A549 (cell line): ENCODE data around the gene RTP2. TPM values are rescaled to one million over a fixed set of nuclear protein-coding genes. Genes with fewer than 3 reads are reported as not detected.
A peak's percentile ranks its signal among the peaks of the same experiment; 100 is the strongest.
"Not testable (repeated sequence)": the region's sequence is repeated elsewhere in the genome, so short reads cannot be mapped to it uniquely, and the experiment has no call there.

Experiments
- ATAC-seq, 2 experiments: fragments of 200-7000 bp in 1 of 2; fragments of >200 bp in 1 of 2; cut with Nextera tagmentation in 1 of 2; cut with Tn5 transposase in 1 of 2; 3 replicates each; pipeline versions ENCODE4 v1.8.0 to v1.9.1; 2018 to 2020; ENCODE audit warnings: mild to moderate bottlenecking in 1 of 2, moderate library complexity in 1 of 2
- CTCF ChIA-PET: fragments of 300-600 bp; sonication (Branson Sonifier 250); formaldehyde crosslinking; extraction: SDS; loops from one replicate; lab custom pipeline; 2021; ENCODE audit warnings: antibody characterized with exemption, inconsistent platforms; lab: Yijun Ruan, JAX
- POLR2A ChIA-PET: fragments of 350-600 bp; formaldehyde crosslinking; extraction: SDS; loops from one replicate; lab custom pipeline; 2021; ENCODE audit warnings: antibody characterized with exemption, inconsistent platforms; lab: Yijun Ruan, JAX
- DNase-seq, 2 experiments: peaks; one replicate each; pipeline versions ENCODE4 v3.0.0 to v3.0.0-alpha.2; 2011 to 2016; ENCODE audit warnings: low read depth in 1 of 2, low spot score in 1 of 2
- FAIRE-seq: peaks from 2 replicates; lab custom pipeline; 2011; peaks lifted over from hg19 to GRCh38; lab: Jason Lieb, UNC
- H3K27ac ChIP-seq, 2 experiments: fragments of >200 bp; sonication (Bioruptor Twin); formaldehyde crosslinking; 3 replicates each; pipeline ENCODE4 v1.5.1; 2016 to 2017
- H3K4me1 ChIP-seq: fragments of >200 bp; sonication (Bioruptor Twin); formaldehyde crosslinking; 3 replicates; pipeline ENCODE4 v1.6.1; 2016
- H3K4me2 ChIP-seq: fragments of >200 bp; sonication (Bioruptor Twin); formaldehyde crosslinking; 3 replicates; pipeline ENCODE4 v1.6.1; 2016
- H3K4me3 ChIP-seq: fragments of >200 bp; sonication (Bioruptor Twin); formaldehyde crosslinking; 3 replicates; pipeline ENCODE4 v1.5.1; 2016
- H3K9me3 ChIP-seq: fragments of >200 bp; sonication (Bioruptor Twin); formaldehyde crosslinking; 3 replicates; pipeline ENCODE4 v1.6.1; 2016
- CBX2 ChIP-seq: fragments of 200-600 bp; sonication (generic); IDR thresholded peaks from 2 replicates; pipeline ENCODE4 v1.6.1; 2016; ENCODE audit warnings: low read depth, mild to moderate bottlenecking, borderline replicate concordance
- CHD2 ChIP-seq: fragments of 150-350 bp; IDR thresholded peaks from 2 replicates; pipeline ENCODE4 v1.6.1; 2014; ENCODE audit warnings: low read length; ENCODE audit not compliant: partially characterized antibody
- FOSB ChIP-seq: fragments of 250-450 bp; sonication (Bioruptor Pico); IDR thresholded peaks from 2 replicates; pipeline ENCODE4 v1.5.0; 2020; ENCODE audit warnings: mild to moderate bottlenecking, moderate library complexity
- FOSL2 ChIP-seq, 2 experiments: fragments of 450-650 bp in 1 of 2; fragments of >200 bp in 1 of 2; sonication (Bioruptor Twin) in 1 of 2; formaldehyde crosslinking; IDR thresholded peaks; 2 replicates each; pipeline versions ENCODE4 v1.5.0 to v1.6.1; 2016 to 2020; ENCODE audit warnings: mild to moderate bottlenecking in 1 of 2, moderate library complexity in 1 of 2
- HDAC2 ChIP-seq: fragments of 200-600 bp; sonication (generic); IDR thresholded peaks from 2 replicates; pipeline ENCODE4 v1.6.1; 2016
- HOXA7 ChIP-seq: fragments of 250-450 bp; sonication (Bioruptor Pico); IDR thresholded peaks from 2 replicates; pipeline ENCODE4 v1.5.0; 2020; ENCODE audit warnings: mild to moderate bottlenecking, moderate library complexity
- JUNB ChIP-seq: fragments of >200 bp; sonication (Bioruptor Twin); formaldehyde crosslinking; IDR thresholded peaks from 2 replicates; pipeline ENCODE4 v1.6.1; 2016
- KDM5A ChIP-seq: fragments of 200-600 bp; sonication (generic); IDR thresholded peaks from 2 replicates; pipeline ENCODE4 v1.6.1; 2016; ENCODE audit warnings: antibody characterized with exemption, mild to moderate bottlenecking
- NPAS2 ChIP-seq: fragments of 250-450 bp; sonication (Bioruptor Pico); IDR thresholded peaks from 2 replicates; pipeline ENCODE4 v1.8.0; 2022; ENCODE audit warnings: mild to moderate bottlenecking, moderate library complexity, borderline replicate concordance
- NR3C1 ChIP-seq: fragments of >200 bp; sonication (Bioruptor Twin); formaldehyde crosslinking; IDR thresholded peaks from 3 replicates; pipeline ENCODE4 v1.6.1; 2017
- POLR2AphosphoS2 ChIP-seq: conservative IDR thresholded peaks from 2 replicates; pipeline ENCODE4 v1.6.1; 2012; ENCODE audit warnings: low read length, improper control_type of control experiment, inconsistent platforms
- RAD21 ChIP-seq, 2 experiments: fragments of >200 bp in 1 of 2; sonication (Bioruptor Twin) in 1 of 2; formaldehyde crosslinking in 1 of 2; IDR thresholded peaks in 1 of 2; conservative IDR thresholded peaks in 1 of 2; 2 replicates in 1 of 2; 3 replicates in 1 of 2; pipeline ENCODE4 v1.6.1; 2012 to 2018; ENCODE audit warnings: inconsistent platforms in 1 of 2
- RNF2 ChIP-seq: fragments of 200-600 bp; sonication (generic); IDR thresholded peaks from 2 replicates; pipeline ENCODE4 v1.6.1; 2016; ENCODE audit warnings: low read depth, mild to moderate bottlenecking, antibody characterized with exemption, moderate library complexity, borderline replicate concordance
- SMC3 ChIP-seq: fragments of >200 bp; sonication (Bioruptor Twin); formaldehyde crosslinking; IDR thresholded peaks from 3 replicates; pipeline ENCODE4 v1.6.1; 2018; ENCODE audit warnings: inconsistent platforms
- WGBS: methylation state at CpG from one replicate; pipeline ENCODE4 v1.1.6; 2017; ENCODE audit errors: missing lambda C conversion rate; 5-methylcytosine and 5-hydroxymethylcytosine counted together
- polyA plus RNA-seq, 4 experiments: library from polyadenylated mRNA; depleted of rRNA in 3 of 4; stranded (reverse); fragments of >200 nt; fragmentation: RNase III in 1 of 4; extraction: RNeasy Plus Mini Kit Qiagen cat#74134 plus additional on column Dnase treatment in 1 of 4; gene quantifications; 2 replicates in 3 of 4; 3 replicates in 1 of 4; pipeline ENCODE4 v1.2.3, GENCODE V29; 2011 to 2017
- TF ChIP-seq, protein P1 (sequence below): fragments of >200 bp; sonication (Bioruptor Twin); formaldehyde crosslinking; IDR thresholded peaks from 3 replicates; pipeline ENCODE4 v1.5.1; 2016
- TF ChIP-seq, protein P2 (sequence below): fragments of >200 bp; sonication (Bioruptor Twin); formaldehyde crosslinking; IDR thresholded peaks from 2 replicates; pipeline ENCODE4 v1.6.1; 2016
- TF ChIP-seq, protein P3 (sequence below): fragments of 450-650 bp; IDR thresholded peaks from 2 replicates; pipeline ENCODE4 v1.6.1; 2014; ENCODE audit warnings: antibody characterized with exemption

RTP2 gene
- polyA plus RNA-seq, 2 of the 4 experiments (the other 2 are of a cell fraction), result not detected

DNA sequence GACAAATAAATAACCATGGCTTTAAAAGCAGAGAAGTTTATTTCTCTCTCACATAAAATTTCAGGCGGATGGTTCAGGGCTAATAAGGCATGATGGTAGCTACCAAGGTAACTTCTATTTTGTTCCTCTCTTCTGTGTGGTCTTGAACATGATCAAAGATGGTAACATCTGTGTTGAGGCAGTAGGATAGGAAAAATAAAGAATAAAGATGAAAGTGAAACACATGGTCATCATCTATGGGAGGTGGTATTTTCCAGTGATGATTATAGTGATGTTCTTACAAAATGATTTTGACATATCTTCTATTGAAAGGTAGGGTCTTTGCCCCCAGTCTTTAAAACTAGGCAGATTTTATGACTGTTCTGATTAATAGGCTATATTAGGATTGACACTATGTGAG, 17.9 kb downstream of the RTP2 start:
- H3K4me3 ChIP-seq, result no peak overlapping the region
- FAIRE-seq (no peak), DNase-seq (no peak), ATAC-seq (no peak)
- no peaks in the 10 kb centered on the region for H3K9me3 ChIP-seq
- ChIA-PET POLR2A (no interaction called here), CTCF (interaction anchor here (1.3 to 22.2 kb wide), 3 partner anchors 30 to 465 kb away, joined by 4 to 564 read pairs (median 195); no protein-coding TSS in a partner anchor)
- no peak overlapping the region for H3K27ac ChIP-seq
- WGBS, result 64% methylated on average over 1 of the region's 1 CpG
- TF ChIP-seq, protein P1, sequence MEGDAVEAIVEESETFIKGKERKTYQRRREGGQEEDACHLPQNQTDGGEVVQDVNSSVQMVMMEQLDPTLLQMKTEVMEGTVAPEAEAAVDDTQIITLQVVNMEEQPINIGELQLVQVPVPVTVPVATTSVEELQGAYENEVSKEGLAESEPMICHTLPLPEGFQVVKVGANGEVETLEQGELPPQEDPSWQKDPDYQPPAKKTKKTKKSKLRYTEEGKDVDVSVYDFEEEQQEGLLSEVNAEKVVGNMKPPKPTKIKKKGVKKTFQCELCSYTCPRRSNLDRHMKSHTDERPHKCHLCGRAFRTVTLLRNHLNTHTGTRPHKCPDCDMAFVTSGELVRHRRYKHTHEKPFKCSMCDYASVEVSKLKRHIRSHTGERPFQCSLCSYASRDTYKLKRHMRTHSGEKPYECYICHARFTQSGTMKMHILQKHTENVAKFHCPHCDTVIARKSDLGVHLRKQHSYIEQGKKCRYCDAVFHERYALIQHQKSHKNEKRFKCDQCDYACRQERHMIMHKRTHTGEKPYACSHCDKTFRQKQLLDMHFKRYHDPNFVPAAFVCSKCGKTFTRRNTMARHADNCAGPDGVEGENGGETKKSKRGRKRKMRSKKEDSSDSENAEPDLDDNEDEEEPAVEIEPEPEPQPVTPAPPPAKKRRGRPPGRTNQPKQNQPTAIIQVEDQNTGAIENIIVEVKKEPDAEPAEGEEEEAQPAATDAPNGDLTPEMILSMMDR, result no peak
- TF ChIP-seq NR3C1, result no peak
- TF ChIP-seq POLR2AphosphoS2, result no peak
- TF ChIP-seq HDAC2, result no peak
- no peak for TF ChIP-seq RAD21 (conservative IDR thresholded peaks at IDR 0.05 in 1 of 2, IDR thresholded peaks at IDR 0.05 in 1 of 2)
- no peak for TF ChIP-seq HOXA7
- no peak for TF ChIP-seq CBX2
- TF ChIP-seq JUNB, result no peak
- TF ChIP-seq, protein P2, sequence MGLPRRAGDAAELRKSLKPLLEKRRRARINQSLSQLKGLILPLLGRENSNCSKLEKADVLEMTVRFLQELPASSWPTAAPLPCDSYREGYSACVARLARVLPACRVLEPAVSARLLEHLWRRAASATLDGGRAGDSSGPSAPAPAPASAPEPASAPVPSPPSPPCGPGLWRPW, result no peak
- TF ChIP-seq RNF2, result no peak
- no peak for TF ChIP-seq KDM5A
- no peak for TF ChIP-seq NPAS2 (CRISPR knock-in tag)
- TF ChIP-seq, protein P3, sequence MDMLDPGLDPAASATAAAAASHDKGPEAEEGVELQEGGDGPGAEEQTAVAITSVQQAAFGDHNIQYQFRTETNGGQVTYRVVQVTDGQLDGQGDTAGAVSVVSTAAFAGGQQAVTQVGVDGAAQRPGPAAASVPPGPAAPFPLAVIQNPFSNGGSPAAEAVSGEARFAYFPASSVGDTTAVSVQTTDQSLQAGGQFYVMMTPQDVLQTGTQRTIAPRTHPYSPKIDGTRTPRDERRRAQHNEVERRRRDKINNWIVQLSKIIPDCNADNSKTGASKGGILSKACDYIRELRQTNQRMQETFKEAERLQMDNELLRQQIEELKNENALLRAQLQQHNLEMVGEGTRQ, result no peak
- H3K4me1 ChIP-seq, result no peaks in the 10 kb centered on the region
- H3K4me2 ChIP-seq, result no peak overlapping the region

DNA sequence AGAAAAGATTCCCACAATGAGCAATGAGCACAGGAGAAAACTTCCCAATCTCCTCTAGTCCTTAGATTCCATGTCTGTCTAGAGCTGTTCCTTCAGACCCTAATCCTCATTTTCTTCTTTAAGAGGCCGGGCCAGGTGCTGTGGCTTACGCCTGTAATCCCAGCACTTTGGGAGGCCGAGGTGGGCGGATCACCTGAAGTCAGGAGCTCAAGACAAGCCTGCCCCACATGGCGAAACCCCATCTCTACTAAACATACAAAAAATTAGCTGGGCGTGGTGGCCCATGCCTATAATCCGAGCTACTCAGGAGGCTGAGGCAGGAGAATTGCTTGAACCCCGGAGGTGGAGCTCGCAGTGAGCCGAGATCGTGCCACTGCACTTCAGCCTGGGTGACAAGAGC, 20.6 kb downstream of the RTP2 start:
- H3K4me2 ChIP-seq, DNase-seq, H3K4me1 ChIP-seq, ATAC-seq, H3K4me3 ChIP-seq, H3K27ac ChIP-seq, H3K9me3 ChIP-seq, POLR2A ChIA-PET, FAIRE-seq: not testable (repeated sequence)
- 23% methylated on average over 5 of the region's 11 CpGs for WGBS
- CTCF ChIA-PET, result interaction anchor here (0.8 to 22.2 kb wide), 6 partner anchors 13 to 833 kb away, joined by 3 to 564 read pairs (median 8); no protein-coding TSS in a partner anchor

DNA sequence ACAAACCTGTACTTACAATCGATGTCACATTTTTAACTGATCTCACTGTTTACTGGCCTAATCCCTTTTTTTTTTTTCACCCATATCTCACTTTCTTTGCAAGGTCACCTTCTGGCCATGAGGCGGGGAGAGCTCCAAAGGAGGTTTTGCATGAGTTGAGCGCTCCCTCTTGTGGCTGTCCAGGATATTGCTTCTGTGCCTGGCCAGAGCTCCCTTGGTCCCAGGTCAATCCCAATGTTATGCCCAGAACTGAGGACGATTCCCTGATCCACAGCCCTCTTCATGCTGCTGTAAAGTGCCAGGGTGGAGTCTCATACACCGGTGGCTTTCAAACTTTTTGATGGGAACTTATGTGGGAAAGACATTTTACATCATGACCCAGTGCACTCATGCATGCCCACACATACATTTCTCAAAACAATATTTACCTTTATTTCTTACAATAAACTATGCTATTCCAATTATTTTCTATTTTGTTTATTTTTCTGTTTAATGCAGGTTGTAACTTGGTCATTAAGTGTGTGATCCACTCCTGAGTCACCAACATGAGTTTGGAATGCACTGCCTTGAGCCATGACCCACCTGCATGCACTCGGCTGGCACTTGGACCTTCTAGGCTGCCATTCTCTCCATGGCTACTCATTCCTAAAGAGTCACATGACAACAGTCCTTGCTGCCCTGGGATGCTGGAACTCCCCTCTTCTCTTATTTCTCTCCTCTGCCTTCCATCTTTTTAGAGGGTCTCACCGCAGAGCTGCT, 22.5 kb downstream of the RTP2 start:
- no peak for FAIRE-seq
- no peak overlapping the region for H3K4me3 ChIP-seq
- POLR2A ChIA-PET, result no interaction called here
- H3K9me3 ChIP-seq, result no peaks in the 10 kb centered on the region
- peak; percentile 94 to 97 for ATAC-seq
- TF ChIP-seq SMC3 (peak; percentile 84), FOSL2 (IDR thresholded peaks at IDR 0.05) (no peak), FOSL2 (CRISPR knock-in tag; IDR thresholded peaks at IDR 0.05) (no peak), RAD21 (conservative IDR thresholded peaks at IDR 0.05 in 1 of 2, IDR thresholded peaks at IDR 0.05 in 1 of 2) (peak; percentile 79 to 89), CHD2 (no peak), FOSB (no peak)
- TF ChIP-seq, protein P1, result peak; percentile 75
- peak overlapping the region; percentile 19; the same call in 2 of the 3 replicates for H3K4me2 ChIP-seq
- peak; percentile 41 to 66 for DNase-seq
- 15% methylated on average over 7 of the region's 7 CpGs for WGBS
- CTCF ChIA-PET, result interaction anchor here (0.6 to 22.2 kb wide), 66 partner anchors 9 to 1276 kb away, joined by 3 to 564 read pairs (median 4); partner anchors contain the start of genes RPL39L and SST
- H3K4me1 ChIP-seq, result no peaks in the 10 kb centered on the region
- H3K27ac ChIP-seq, result no peak overlapping the region
